ENCODE measurements around the gene FGF3. TPM values are rescaled to one million over a fixed set of nuclear protein-coding genes. Genes with fewer than 3 reads are reported as not detected.

The FGF3 gene
- total RNA-seq, 1 experiment from 2014 or later = not detected

DNA sequence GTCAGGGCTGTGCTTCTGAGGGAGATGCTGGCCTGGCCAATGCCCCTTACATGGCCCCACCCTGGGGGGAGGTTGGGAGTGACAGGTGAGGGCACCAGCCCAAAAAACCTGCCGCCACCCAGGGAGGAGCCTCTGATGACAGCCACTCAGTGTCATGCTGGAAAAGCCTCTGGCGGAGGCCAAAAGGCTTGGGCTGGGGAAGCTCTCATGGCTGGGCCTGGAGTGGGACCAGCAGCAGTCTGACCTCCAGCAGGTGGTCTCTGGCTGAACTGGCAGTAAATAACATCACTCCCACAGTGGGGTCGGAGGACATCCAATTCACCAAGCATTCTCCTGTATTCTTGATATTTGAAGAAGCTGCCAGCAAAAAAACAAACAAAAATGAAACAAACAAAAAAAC is 20.1 kb downstream of the FGF3 start:
- Histone ChIP-seq H3K9me2 (replicated peaks; ENCODE audit: insufficient read depth, low read length) (no peaks in the 10 kb centered on the region), H3K79me2 (ENCODE audit: low read length) (no peaks in the 10 kb centered on the region), H3K4me2 (ENCODE audit: low read depth, low read length, poor library complexity, severe bottlenecking) (no peak overlapping the region), H4K20me1 (ENCODE audit: insufficient read depth, low read depth, low read length) (no peaks in the 10 kb centered on the region), H3K27ac (ENCODE audit: low read length) (no peak overlapping the region), H2AFZ (ENCODE audit: low read length) (no peak overlapping the region), H3K4me3 (ENCODE audit: low read length) (no peak overlapping the region), H3K9ac (ENCODE audit: low read length) (no peak overlapping the region), H3K4me1 (ENCODE audit: low read length) (no peaks in the 10 kb centered on the region), H3K36me3 (ENCODE audit: insufficient read depth, low read length) (no peaks in the 10 kb centered on the region), H3K9me3 (ENCODE audit: low read length) (no peaks in the 10 kb centered on the region), H3K27me3 (ENCODE audit: low read length) (no peaks in the 10 kb centered on the region)
- DNase-seq = no peak

DNA sequence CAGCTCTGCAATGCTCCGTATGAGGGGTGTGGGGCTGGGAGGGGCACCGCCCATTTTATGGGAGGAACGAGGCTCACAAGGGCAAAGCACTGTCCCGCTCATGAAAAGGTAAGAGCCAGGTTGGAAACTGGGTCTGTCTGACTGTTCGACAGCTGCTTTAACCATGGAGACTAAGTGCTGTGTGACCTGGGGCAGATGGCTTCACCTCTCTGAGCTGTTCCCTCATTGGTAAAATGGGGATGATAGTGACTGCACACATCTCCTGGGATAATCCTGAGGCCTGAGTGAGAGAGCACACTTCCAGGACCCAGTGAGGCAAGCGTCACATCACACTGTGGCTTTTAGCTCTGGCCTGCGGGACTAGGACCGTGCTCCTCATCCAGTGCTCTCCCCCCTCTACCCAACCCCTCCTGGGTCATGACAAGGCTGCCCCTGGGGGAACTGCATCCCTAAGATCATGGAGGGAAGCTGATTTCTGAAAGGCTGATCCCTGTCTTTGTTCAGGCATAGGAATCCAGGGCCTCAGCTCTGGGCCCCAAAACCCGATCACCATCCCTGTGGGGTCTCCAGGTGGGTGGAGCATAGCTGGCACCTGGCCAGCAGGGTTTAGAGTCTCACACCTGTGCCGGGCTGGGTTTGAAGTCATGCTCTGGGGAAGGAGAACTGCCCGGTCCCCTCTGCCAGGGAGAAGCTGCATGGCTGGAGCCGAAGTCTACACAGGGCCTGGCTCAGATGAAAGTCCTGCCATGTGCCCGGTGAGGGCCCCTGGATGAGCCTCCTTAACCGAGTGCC is 21.3 kb downstream of the FGF3 start:
- H3K9me3 ChIP-seq (ENCODE audit: low read length) = no peaks in the 10 kb centered on the region
- no peak overlapping the region for H3K9ac ChIP-seq (ENCODE audit: low read length)
- H3K9me2 ChIP-seq (replicated peaks; ENCODE audit: insufficient read depth, low read length) = no peaks in the 10 kb centered on the region
- H3K4me3 ChIP-seq (ENCODE audit: low read length) = no peak overlapping the region
- no peaks in the 10 kb centered on the region for H3K27me3 ChIP-seq (ENCODE audit: low read length)
- no peak for DNase-seq
- H4K20me1 ChIP-seq (ENCODE audit: insufficient read depth, low read depth, low read length) = no peaks in the 10 kb centered on the region
- H2AFZ ChIP-seq (ENCODE audit: low read length) = no peak overlapping the region
- H3K79me2 ChIP-seq (ENCODE audit: low read length) = no peaks in the 10 kb centered on the region
- no peaks in the 10 kb centered on the region for H3K36me3 ChIP-seq (ENCODE audit: insufficient read depth, low read length)
- H3K27ac ChIP-seq (ENCODE audit: low read length) = no peak overlapping the region
- H3K4me2 ChIP-seq (ENCODE audit: low read depth, low read length, poor library complexity, severe bottlenecking) = no peak overlapping the region
- H3K4me1 ChIP-seq (ENCODE audit: low read length) = no peaks in the 10 kb centered on the region

- no peaks in the 10 kb centered on the region for H4K20me1 ChIP-seq (ENCODE audit: insufficient read depth, low read depth, low read length)
These were observed 22.1 kb downstream of the FGF3 start for GRCh38 chr11:69797156-69797555.

DNA sequence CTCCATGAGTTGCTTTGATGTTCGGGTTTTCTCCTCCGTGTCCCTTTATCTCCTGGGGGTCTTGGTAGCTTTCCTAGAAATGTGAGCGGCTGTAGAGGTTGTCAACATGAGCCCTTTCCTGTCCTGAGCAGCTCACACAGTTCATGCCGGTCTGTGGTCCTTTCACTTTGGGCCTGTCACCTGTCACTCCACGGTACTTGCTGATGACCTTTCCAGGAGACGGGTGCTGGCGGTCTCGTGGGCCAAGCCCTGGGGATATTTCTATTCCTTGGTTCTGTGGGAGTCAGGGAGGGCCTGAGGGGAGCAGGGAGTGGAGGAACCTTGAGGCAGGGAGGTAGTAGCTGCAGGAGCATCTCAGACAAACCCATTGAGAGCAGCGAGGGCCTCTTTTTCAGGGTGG is 23.2 kb downstream of the FGF3 start:
- no peak overlapping the region for H3K4me2 ChIP-seq (ENCODE audit: low read depth, low read length, poor library complexity, severe bottlenecking)
- no peaks in the 10 kb centered on the region for H3K9me3 ChIP-seq (ENCODE audit: low read length)
- no peak overlapping the region for H2AFZ ChIP-seq (ENCODE audit: low read length)
- no peaks in the 10 kb centered on the region for H3K79me2 ChIP-seq (ENCODE audit: low read length)
- no peak overlapping the region for H3K4me3 ChIP-seq (ENCODE audit: low read length)
- H3K27me3 ChIP-seq (ENCODE audit: low read length) = no peaks in the 10 kb centered on the region
- no peak overlapping the region for H3K9ac ChIP-seq (ENCODE audit: low read length)
- no peak overlapping the region for H3K27ac ChIP-seq (ENCODE audit: low read length)
- H3K4me1 ChIP-seq (ENCODE audit: low read length) = no peaks in the 10 kb centered on the region
- no peaks in the 10 kb centered on the region for H3K36me3 ChIP-seq (ENCODE audit: insufficient read depth, low read length)
- no peaks in the 10 kb centered on the region for H3K9me2 ChIP-seq (replicated peaks; ENCODE audit: insufficient read depth, low read length)
- no peak for DNase-seq
- no peaks in the 10 kb centered on the region for H4K20me1 ChIP-seq (ENCODE audit: insufficient read depth, low read depth, low read length)

More at GRCh38 chr11:69797156-69797555, 22.1 kb downstream of the FGF3 start:
- no peaks in the 10 kb centered on the region for H3K9me3 ChIP-seq (ENCODE audit: low read length)
- H3K27ac ChIP-seq (ENCODE audit: low read length) = no peak overlapping the region
- no peak overlapping the region for H3K4me2 ChIP-seq (ENCODE audit: low read depth, low read length, poor library complexity, severe bottlenecking)
- no peaks in the 10 kb centered on the region for H3K9me2 ChIP-seq (replicated peaks; ENCODE audit: insufficient read depth, low read length)
- H2AFZ ChIP-seq (ENCODE audit: low read length) = no peak overlapping the region
- no peaks in the 10 kb centered on the region for H3K27me3 ChIP-seq (ENCODE audit: low read length)
- H3K36me3 ChIP-seq (ENCODE audit: insufficient read depth, low read length) = no peaks in the 10 kb centered on the region
- H3K9ac ChIP-seq (ENCODE audit: low read length) = no peak overlapping the region
- H3K4me1 ChIP-seq (ENCODE audit: low read length) = no peaks in the 10 kb centered on the region
- DNase-seq = no peak
- no peak overlapping the region for H3K4me3 ChIP-seq (ENCODE audit: low read length)
- no peaks in the 10 kb centered on the region for H3K79me2 ChIP-seq (ENCODE audit: low read length)

DNA sequence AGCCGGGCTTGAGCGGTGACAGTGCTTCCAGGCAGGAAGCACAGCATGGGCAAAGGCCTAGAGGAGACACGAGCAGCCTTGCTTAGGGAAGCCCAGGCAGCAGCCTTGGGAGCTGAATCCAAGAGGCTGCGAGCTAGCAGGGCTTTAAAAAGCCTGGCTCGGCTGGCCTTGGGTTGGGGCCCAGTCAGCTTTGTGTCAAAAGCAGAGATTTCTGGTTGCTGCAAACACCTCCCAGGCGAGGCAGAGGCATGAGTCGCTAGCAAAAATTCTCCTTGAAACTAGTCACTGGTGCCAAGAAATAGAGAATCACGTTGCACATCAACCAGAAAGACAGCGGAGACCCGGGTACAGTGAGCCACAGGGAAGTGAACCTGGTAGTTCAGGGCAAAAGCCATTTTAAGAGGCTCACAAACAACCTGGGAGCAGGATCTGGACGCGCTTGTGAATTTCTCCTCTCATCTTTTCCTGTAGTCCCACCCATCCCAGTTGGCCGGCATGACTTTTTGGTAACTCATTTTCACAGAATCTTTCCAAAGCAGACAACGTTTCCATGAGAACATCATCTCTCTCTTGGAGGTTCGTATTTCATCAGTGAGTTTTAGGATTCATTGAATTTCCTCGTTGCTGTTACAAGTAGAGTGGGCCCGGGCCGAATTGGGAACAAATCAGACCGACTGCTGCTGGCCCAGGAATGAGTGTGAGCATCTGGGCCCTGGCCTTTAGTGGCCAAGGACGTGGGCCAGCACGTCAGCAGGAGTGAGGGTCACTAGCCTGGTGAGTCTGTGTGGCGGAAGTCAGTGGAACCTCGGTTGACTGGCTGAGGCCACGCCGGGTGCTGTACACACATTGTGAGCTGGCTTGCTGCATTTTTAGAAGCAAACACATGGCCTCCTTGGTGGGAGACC is 27.7 kb downstream of the FGF3 start:
- Histone ChIP-seq H3K9ac (ENCODE audit: low read length) (no peak overlapping the region), H2AFZ (ENCODE audit: low read length) (no peak overlapping the region), H3K4me2 (ENCODE audit: low read depth, low read length, poor library complexity, severe bottlenecking) (no peak overlapping the region), H3K36me3 (ENCODE audit: insufficient read depth, low read length) (no peaks in the 10 kb centered on the region), H3K27ac (ENCODE audit: low read length) (no peak overlapping the region), H4K20me1 (ENCODE audit: insufficient read depth, low read depth, low read length) (no peaks in the 10 kb centered on the region), H3K27me3 (ENCODE audit: low read length) (no peaks in the 10 kb centered on the region), H3K9me2 (replicated peaks; ENCODE audit: insufficient read depth, low read length) (no peaks in the 10 kb centered on the region), H3K79me2 (ENCODE audit: low read length) (no peaks in the 10 kb centered on the region), H3K9me3 (ENCODE audit: low read length) (no peaks in the 10 kb centered on the region), H3K4me1 (ENCODE audit: low read length) (no peaks in the 10 kb centered on the region), H3K4me3 (ENCODE audit: low read length) (no peak overlapping the region)
- no peak for DNase-seq

DNA sequence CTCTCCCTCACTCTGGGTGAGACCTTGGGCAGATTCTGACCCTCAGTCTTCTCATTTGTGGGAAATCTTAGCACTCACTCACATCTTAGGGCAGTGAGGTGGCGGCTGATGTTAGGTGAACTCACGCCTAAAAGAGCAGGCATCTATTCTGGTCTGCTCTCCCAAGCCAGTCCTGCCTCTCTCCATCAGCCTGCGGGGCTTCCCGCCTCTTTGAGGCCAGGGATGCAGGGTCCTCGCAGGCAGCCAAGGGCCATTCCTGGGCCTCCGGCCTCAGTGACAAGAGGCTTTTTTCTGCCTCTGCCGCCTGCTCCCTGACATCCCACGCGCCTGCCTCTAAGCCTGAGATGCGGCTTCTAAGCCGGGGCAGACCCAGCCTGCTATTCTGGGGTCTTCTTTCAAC is 30.3 kb downstream of the FGF3 start:
- H3K79me2 ChIP-seq (ENCODE audit: low read length) = no peaks in the 10 kb centered on the region
- H3K4me3 ChIP-seq (ENCODE audit: low read length) = no peak overlapping the region
- no peaks in the 10 kb centered on the region for H3K9me2 ChIP-seq (replicated peaks; ENCODE audit: insufficient read depth, low read length)
- no peaks in the 10 kb centered on the region for H4K20me1 ChIP-seq (ENCODE audit: insufficient read depth, low read depth, low read length)
- H3K4me2 ChIP-seq (ENCODE audit: low read depth, low read length, poor library complexity, severe bottlenecking) = no peak overlapping the region
- no peak overlapping the region for H2AFZ ChIP-seq (ENCODE audit: low read length)
- H3K27ac ChIP-seq (ENCODE audit: low read length) = no peak overlapping the region
- no peaks in the 10 kb centered on the region for H3K9me3 ChIP-seq (ENCODE audit: low read length)
- H3K9ac ChIP-seq (ENCODE audit: low read length) = no peak overlapping the region
- no peaks in the 10 kb centered on the region for H3K4me1 ChIP-seq (ENCODE audit: low read length)
- no peaks in the 10 kb centered on the region for H3K27me3 ChIP-seq (ENCODE audit: low read length)
- no peaks in the 10 kb centered on the region for H3K36me3 ChIP-seq (ENCODE audit: insufficient read depth, low read length)
- no peak for DNase-seq

DNA sequence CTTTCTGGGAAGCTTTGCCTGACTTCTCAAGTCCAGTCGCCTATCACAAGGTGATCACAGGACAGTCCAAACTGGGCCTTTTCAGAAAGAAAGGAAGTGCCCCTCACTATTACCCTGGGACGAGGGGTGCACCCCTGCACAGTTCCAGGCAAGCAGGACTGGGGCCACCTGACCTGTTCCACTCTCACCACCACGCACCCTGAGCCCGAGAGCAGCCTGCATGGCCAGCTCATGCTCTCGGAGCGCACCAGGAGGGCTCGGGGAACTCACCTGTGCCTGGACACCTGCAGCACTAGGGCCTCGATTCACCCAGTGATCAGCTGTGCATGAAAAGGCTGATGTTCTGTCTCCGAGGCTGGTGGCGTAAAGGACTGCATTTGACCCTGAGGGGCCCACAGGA is 31.3 kb downstream of the FGF3 start:
- Histone ChIP-seq H3K4me1 (ENCODE audit: low read length) (no peaks in the 10 kb centered on the region), H3K9me3 (ENCODE audit: low read length) (no peaks in the 10 kb centered on the region)

GRCh38 chr11:69787457-69787856 is 31.8 kb downstream of the FGF3 start:
- Histone ChIP-seq H3K4me1 (ENCODE audit: low read length) (no peaks in the 10 kb centered on the region), H2AFZ (ENCODE audit: low read length) (no peak overlapping the region), H3K4me3 (ENCODE audit: low read length) (no peak overlapping the region), H3K36me3 (ENCODE audit: insufficient read depth, low read length) (no peaks in the 10 kb centered on the region), H4K20me1 (ENCODE audit: insufficient read depth, low read depth, low read length) (no peaks in the 10 kb centered on the region), H3K27ac (ENCODE audit: low read length) (no peak overlapping the region), H3K9me3 (ENCODE audit: low read length) (no peaks in the 10 kb centered on the region), H3K9me2 (replicated peaks; ENCODE audit: insufficient read depth, low read length) (no peaks in the 10 kb centered on the region), H3K79me2 (ENCODE audit: low read length) (no peaks in the 10 kb centered on the region), H3K9ac (ENCODE audit: low read length) (no peak overlapping the region), H3K4me2 (ENCODE audit: low read depth, low read length, poor library complexity, severe bottlenecking) (no peak overlapping the region), H3K27me3 (ENCODE audit: low read length) (no peaks in the 10 kb centered on the region)
- no peak for DNase-seq

More for the DNA sequence above, 31.3 kb downstream of the FGF3 start:
- no peak overlapping the region for H3K9ac ChIP-seq (ENCODE audit: low read length)
- H3K36me3 ChIP-seq (ENCODE audit: insufficient read depth, low read length) = no peaks in the 10 kb centered on the region
- no peak overlapping the region for H3K4me2 ChIP-seq (ENCODE audit: low read depth, low read length, poor library complexity, severe bottlenecking)
- H3K27ac ChIP-seq (ENCODE audit: low read length) = no peak overlapping the region
- H3K9me2 ChIP-seq (replicated peaks; ENCODE audit: insufficient read depth, low read length) = no peaks in the 10 kb centered on the region
- H4K20me1 ChIP-seq (ENCODE audit: insufficient read depth, low read depth, low read length) = no peaks in the 10 kb centered on the region
- H2AFZ ChIP-seq (ENCODE audit: low read length) = no peak overlapping the region
- no peaks in the 10 kb centered on the region for H3K27me3 ChIP-seq (ENCODE audit: low read length)
- H3K4me3 ChIP-seq (ENCODE audit: low read length) = no peak overlapping the region
- H3K79me2 ChIP-seq (ENCODE audit: low read length) = no peaks in the 10 kb centered on the region
- no peak for DNase-seq

Measured in Karpas-422 (cell line).